GM10266 (cell line): ENCODE data around the gene TBX4.

Source experiments
- DNase-seq: peaks from one replicate; pipeline ENCODE4 v3.0.0; 2012; ENCODE audit errors: extremely low spot score
- TF ChIP-seq, protein P1 (sequence below): IDR thresholded peaks from 2 replicates; pipeline ENCODE4 v1.5.1; 2012; ENCODE audit warnings: mild to moderate bottlenecking, low read depth; ENCODE audit not compliant: control insufficient read depth, insufficient read depth; ENCODE audit errors: missing control alignments

The TBX4 gene

GRCh38 chr17:61474235-61474927, 22.2 kb downstream of the TBX4 start:
- no peak for DNase-seq
- TF ChIP-seq, protein P1, sequence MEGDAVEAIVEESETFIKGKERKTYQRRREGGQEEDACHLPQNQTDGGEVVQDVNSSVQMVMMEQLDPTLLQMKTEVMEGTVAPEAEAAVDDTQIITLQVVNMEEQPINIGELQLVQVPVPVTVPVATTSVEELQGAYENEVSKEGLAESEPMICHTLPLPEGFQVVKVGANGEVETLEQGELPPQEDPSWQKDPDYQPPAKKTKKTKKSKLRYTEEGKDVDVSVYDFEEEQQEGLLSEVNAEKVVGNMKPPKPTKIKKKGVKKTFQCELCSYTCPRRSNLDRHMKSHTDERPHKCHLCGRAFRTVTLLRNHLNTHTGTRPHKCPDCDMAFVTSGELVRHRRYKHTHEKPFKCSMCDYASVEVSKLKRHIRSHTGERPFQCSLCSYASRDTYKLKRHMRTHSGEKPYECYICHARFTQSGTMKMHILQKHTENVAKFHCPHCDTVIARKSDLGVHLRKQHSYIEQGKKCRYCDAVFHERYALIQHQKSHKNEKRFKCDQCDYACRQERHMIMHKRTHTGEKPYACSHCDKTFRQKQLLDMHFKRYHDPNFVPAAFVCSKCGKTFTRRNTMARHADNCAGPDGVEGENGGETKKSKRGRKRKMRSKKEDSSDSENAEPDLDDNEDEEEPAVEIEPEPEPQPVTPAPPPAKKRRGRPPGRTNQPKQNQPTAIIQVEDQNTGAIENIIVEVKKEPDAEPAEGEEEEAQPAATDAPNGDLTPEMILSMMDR: no peak

DNA sequence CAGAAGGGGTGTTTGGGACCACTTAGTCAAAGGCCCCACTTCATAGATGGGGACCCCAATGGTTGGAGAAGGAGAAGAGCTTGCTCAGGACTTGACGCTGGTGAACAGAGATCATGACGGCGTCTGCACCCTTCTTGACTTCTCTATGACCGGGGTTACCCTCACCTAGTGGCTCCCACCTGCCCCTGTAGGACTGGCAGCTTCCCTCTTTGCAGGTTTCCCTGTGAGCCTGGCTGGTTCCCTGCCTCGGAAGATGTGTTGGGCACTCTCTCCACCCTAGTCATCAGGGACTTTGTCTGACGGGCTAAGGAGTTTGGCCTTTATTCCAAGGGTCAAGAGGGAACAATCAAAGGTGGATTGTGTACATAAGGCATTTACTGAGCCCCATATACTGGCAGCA, 22.7 kb downstream of the TBX4 start:
- TF ChIP-seq, protein P1: no peak
- no peak for DNase-seq

DNA sequence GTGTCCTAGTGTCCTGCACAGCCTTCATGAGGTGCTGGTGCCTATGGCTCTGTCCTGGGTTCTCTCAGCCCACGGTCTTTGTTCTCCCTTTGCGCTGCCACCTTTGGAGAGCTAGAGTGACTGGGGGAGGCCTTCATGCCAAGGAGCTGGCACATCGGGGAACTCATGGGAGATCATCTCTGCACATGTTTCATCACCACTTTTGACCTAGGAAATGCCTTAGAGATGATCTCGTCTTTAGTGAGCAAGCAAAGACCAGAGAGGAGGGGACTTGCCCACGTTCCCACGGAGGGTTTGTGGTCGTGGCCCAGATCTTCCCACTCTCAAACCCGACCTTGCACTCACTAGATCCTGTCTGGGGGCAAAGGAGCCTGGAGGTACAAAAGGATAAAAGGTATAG, 23.5 kb downstream of the TBX4 start:
- TF ChIP-seq, protein P1: no peak

GRCh38 chr17:61476476-61477203, 24.4 kb downstream of the TBX4 start:
- TF ChIP-seq, protein P1: no peak
- DNase-seq: no peak

More for the DNA sequence above, 23.5 kb downstream of the TBX4 start:
- no peak for DNase-seq

GRCh38 chr17:61477204-61477834, 25.1 kb downstream of the TBX4 start:
- DNase-seq: no peak
- TF ChIP-seq, protein P1: no peak

- TF ChIP-seq, protein P1: no peak
- DNase-seq: no peak
Measured at GRCh38 chr17:61478026-61478789, 26.0 kb downstream of the TBX4 start.
